Smooth muscle cell (in vitro differentiated cells): ENCODE data around the gene LRRN3. TPM values are rescaled to one million over a fixed set of nuclear protein-coding genes. Genes with fewer than 3 reads are reported as not detected.
A peak's percentile ranks its signal among the peaks of the same experiment; 100 is the strongest.

Experiments
- DNase-seq: peaks from one replicate; lab custom pipeline; 2025; ENCODE audit not compliant: unreplicated experiment; lab: John Stamatoyannopoulos, UW
- H2AFZ ChIP-seq: fragments of 200-600 bp; sonication (generic); 2 replicates; pipeline ENCODE4 v1.6.0; 2016; ENCODE audit warnings: antibody characterized with exemption, low read depth, mild to moderate bottlenecking
- H3F3A ChIP-seq: fragments of 200-600 bp; sonication (generic); 2 replicates; pipeline ENCODE4 v1.6.0; 2017; ENCODE audit warnings: antibody characterized with exemption, low read depth
- H3K27ac ChIP-seq: fragments of 200-600 bp; sonication (generic); 2 replicates; pipeline ENCODE4 v1.5.1; 2016; ENCODE audit warnings: low read depth, mild to moderate bottlenecking
- H3K27me3 ChIP-seq: fragments of 200-600 bp; sonication (generic); 2 replicates; pipeline ENCODE4 v1.6.1; 2016; ENCODE audit warnings: low read depth, mild to moderate bottlenecking
- H3K36me3 ChIP-seq: fragments of 200-600 bp; sonication (generic); 2 replicates; pipeline ENCODE4 v1.5.1; 2016; ENCODE audit warnings: low read depth
- H3K4me1 ChIP-seq: fragments of 200-600 bp; sonication (generic); 2 replicates; pipeline ENCODE4 v1.5.1; 2016; ENCODE audit warnings: low read depth
- H3K4me2 ChIP-seq: fragments of 200-600 bp; sonication (generic); 2 replicates; pipeline ENCODE4 v1.6.0; 2016; ENCODE audit warnings: mild to moderate bottlenecking
- H3K4me3 ChIP-seq: fragments of 200-600 bp; sonication (generic); 2 replicates; pipeline ENCODE4 v1.5.1; 2016; ENCODE audit warnings: mild to moderate bottlenecking
- H3K79me2 ChIP-seq: fragments of 200-600 bp; sonication (generic); 2 replicates; pipeline ENCODE4 v1.6.0; 2016; ENCODE audit warnings: low read depth, mild to moderate bottlenecking
- H3K9ac ChIP-seq: fragments of 200-600 bp; sonication (generic); 2 replicates; pipeline ENCODE4 v1.6.0; 2016; ENCODE audit warnings: low read depth
- H3K9me3 ChIP-seq: fragments of 200-600 bp; sonication (generic); replicated peaks from 2 replicates; pipeline ENCODE4 v1.5.1; 2016; ENCODE audit warnings: low read depth
- H4K20me1 ChIP-seq: fragments of 200-600 bp; sonication (generic); 2 replicates; pipeline ENCODE4 v1.6.0; 2016; ENCODE audit warnings: low read depth
- CTCF ChIP-seq: fragments of 200-600 bp; sonication (generic); IDR thresholded peaks from 2 replicates; pipeline ENCODE4 v1.5.1; 2017; ENCODE audit warnings: borderline replicate concordance, mild to moderate bottlenecking, antibody characterized with exemption; ENCODE audit not compliant: insufficient read depth, poor library complexity, severe bottlenecking
- WGBS: methylation state at CpG from one replicate; pipeline ENCODE4 v1.1.7; 2016; ENCODE audit warnings: low lambda C conversion rate; 5-methylcytosine and 5-hydroxymethylcytosine counted together
- polyA plus RNA-seq: library from polyadenylated mRNA; unstranded; fragments of >200 nt; fragmentation: Nextera tagmentation; extraction: Ambion mirVana; gene quantifications from 2 replicates; pipeline ENCODE4 v1.2.1, GENCODE V29; 2016
- total RNA-seq: library from RNA; depleted of rRNA; stranded (reverse); fragments of >200 nt; gene quantifications from 2 replicates; pipeline ENCODE4 v1.2.3, GENCODE V29; 2014

The LRRN3 gene
- total and polyA plus RNA-seq, 2 experiments from 2014 or later: 4.5 to 5.8 TPM

- peak overlapping the region; percentile 67 for H2AFZ ChIP-seq
- H3K9ac ChIP-seq: peak overlapping the region; percentile 75
- H3F3A ChIP-seq: no peaks in the 10 kb centered on the region
- WGBS: 36% methylated on average over 5 of the region's 5 CpGs
- H3K79me2 ChIP-seq: no peaks in the 10 kb centered on the region
- peak overlapping the region; percentile 55 for H3K4me2 ChIP-seq
- no peaks in the 10 kb centered on the region for H3K9me3 ChIP-seq
- peak overlapping the region; percentile 87 for H3K27ac ChIP-seq
- no peaks in the 10 kb centered on the region for H4K20me1 ChIP-seq
- no peak for DNase-seq
- H3K27me3 ChIP-seq: no peaks in the 10 kb centered on the region
- TF ChIP-seq CTCF: no peak
- H3K4me1 ChIP-seq: peaks cover 17% of the 10 kb centered on the region
- no peaks in the 10 kb centered on the region for H3K36me3 ChIP-seq
- H3K4me3 ChIP-seq: no peak overlapping the region
Measured at GRCh38 chr7:111083413-111083812, 7.5 kb upstream of the LRRN3 start.

- Histone ChIP-seq H3K79me2 (no peaks in the 10 kb centered on the region), H3K27ac (no peak overlapping the region), H3K4me3 (no peak overlapping the region), H3K9ac (no peak overlapping the region), H3K4me1 (peaks cover 18% of the 10 kb centered on the region), H2AFZ (no peak overlapping the region), H3K9me3 (no peaks in the 10 kb centered on the region), H4K20me1 (no peaks in the 10 kb centered on the region), H3K4me2 (no peak overlapping the region), H3F3A (no peaks in the 10 kb centered on the region), H3K36me3 (no peaks in the 10 kb centered on the region), H3K27me3 (no peaks in the 10 kb centered on the region)
- no peak for TF ChIP-seq CTCF
- 93% methylated on average over 3 of the region's 3 CpGs for WGBS
- no peak for DNase-seq
Measured at GRCh38 chr7:111085356-111085755, 5.6 kb upstream of the LRRN3 start.

GRCh38 chr7:111086532-111086931 is 4.4 kb upstream of the LRRN3 start:
- Histone ChIP-seq H3K79me2 (no peaks in the 10 kb centered on the region), H3K36me3 (no peaks in the 10 kb centered on the region), H3K4me1 (peaks cover 29% of the 10 kb centered on the region), H3K4me3 (no peak overlapping the region), H2AFZ (no peak overlapping the region), H3F3A (no peaks in the 10 kb centered on the region), H3K27me3 (no peaks in the 10 kb centered on the region), H3K9ac (no peak overlapping the region), H3K9me3 (no peaks in the 10 kb centered on the region), H3K4me2 (no peak overlapping the region), H3K27ac (no peak overlapping the region), H4K20me1 (no peaks in the 10 kb centered on the region)
- no peak for DNase-seq
- 78% methylated on average over 2 of the region's 2 CpGs for WGBS
- no peak for TF ChIP-seq CTCF

- Histone ChIP-seq H3K4me1 (peaks cover 31% of the 10 kb centered on the region), H3F3A (no peaks in the 10 kb centered on the region), H3K4me3 (no peak overlapping the region), H3K36me3 (no peaks in the 10 kb centered on the region), H3K79me2 (no peaks in the 10 kb centered on the region), H3K27ac (no peak overlapping the region), H2AFZ (no peak overlapping the region), H3K9ac (no peak overlapping the region), H3K9me3 (no peaks in the 10 kb centered on the region), H4K20me1 (no peaks in the 10 kb centered on the region), H3K27me3 (no peaks in the 10 kb centered on the region), H3K4me2 (no peak overlapping the region)
- DNase-seq: no peak
- WGBS: 93% methylated on average over 1 of the region's 1 CpG
- no peak for TF ChIP-seq CTCF
Measured at GRCh38 chr7:111088328-111088727, 2.6 kb upstream of the LRRN3 start.
